NCI-H1417 treated with DMSO at 0.1 percent for 48 hours (cell line): Measurements from ENCODE around the gene CFAP58.
A peak's percentile ranks its signal among the peaks of the same experiment; 100 is the strongest.

ENCODE experiments used
- DNase-seq: peaks from one replicate; lab custom pipeline; 2025; lab: John Stamatoyannopoulos, UW

CFAP58 gene

DNA sequence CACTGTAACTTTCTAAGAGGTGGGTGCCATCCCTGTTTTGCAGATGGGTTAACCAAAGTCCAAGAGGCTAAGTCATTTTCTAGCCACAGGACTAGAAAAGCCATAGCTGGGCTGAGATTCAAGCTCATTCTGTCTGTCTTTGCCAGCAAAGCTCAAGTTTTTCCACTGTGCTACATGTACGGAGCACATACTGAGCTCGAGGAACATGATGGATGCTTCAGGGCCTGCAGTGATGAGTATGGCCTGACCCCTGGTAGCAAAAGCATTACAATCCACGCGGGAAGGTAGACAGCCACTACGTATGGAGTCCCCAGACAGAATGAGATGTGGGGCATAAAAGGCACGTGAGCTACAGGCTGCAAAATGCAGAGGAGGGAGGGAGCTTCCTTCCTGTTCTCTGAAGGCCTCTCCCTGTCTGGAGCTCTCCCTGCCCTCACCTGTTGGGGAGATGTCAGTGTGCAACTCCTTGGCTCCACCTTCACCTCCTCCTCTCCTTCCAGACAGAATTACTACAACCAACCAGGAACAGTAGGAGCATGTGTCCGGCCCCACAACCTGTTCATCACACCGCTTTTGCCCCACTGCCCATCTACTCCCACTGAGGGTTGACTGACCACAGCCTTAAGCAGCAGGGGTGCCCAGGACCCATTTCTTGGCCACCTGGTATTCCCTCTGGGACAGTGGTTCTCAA is 31.8 kb upstream of the CFAP58 start:
- DNase-seq = no peak

DNA sequence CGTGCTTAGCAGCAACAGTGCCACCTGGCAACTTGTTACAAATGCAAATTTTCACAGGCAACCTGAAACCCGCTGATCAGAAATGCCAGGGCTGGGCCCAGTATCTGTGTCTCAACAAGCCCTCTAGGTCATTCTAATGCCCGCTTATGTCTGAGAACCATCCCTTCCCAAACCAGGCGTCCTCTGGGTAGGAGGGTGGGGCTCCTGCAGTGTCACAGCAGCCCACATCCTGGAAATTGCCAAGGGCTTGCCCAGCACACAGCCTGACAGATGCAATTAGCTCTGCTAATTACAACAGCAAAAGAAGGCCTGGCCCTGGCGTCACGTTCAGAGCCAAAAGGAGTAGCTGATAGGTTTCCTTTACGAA is 31.2 kb upstream of the CFAP58 start:
- no peak for DNase-seq

DNA sequence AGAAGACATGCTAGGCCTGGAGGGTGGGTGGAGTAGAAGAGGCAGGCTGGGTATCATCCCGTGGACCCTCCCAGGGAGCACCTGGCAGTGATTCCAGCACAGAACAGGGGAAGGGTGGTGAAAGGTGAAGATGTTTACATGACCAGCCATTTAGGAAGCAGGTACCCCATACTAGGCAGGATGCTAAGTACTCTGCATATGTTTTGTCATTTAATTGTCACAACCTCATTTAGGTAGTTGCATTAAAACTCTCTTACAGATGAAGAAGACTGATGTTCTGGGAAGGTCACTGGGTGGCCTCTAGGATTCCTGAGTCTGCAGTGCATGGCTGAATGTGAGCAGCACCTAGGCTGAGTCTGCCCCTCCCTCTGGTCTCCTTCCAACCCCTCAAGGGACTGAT is 30.5 kb upstream of the CFAP58 start:
- DNase-seq = no peak

DNA sequence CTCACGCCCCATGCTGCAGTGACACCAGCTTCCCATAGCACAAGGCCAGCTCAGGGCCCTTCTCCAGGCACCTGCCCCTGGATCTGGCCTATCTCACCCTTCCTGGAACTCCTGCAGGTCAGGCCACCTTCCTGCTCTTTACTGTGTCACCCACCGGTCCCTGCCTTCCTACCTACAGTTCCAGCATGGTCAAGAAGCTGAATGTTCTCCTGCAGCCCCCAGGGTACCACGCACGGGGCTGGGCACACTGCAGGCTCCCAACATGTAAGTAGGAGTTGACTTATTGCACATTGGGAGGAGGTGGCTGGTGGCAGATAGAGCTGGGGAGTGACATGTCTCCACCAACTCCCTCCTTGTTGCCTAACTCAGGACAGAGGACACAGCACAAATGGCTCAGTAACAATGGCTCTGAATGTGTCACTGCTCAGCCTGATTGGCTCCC is 29.9 kb upstream of the CFAP58 start:
- DNase-seq = no peak

DNA sequence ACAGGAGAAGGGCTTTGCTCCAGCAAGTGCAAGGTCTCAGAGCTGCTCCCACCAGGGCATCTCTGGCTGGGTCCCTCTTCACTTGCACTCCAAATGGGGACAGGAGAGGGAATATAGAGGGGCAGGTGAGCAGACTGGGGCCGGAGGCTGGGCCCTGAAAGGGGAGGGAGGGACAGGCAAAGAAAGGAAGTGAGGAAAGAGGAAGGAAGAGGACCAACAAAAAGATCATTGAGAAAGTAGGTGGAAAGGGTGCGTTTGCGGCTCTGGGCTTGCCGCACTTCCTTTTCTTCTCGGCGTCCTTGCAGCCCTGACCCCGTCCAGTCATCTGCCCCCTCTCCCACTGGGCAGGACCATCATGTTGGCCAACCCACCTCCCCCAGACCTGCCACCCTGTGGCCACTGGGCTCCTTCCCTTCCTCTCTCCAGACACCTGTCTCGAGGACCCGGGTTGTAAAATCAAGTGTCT is 29.4 kb upstream of the CFAP58 start:
- no peak for DNase-seq

DNA sequence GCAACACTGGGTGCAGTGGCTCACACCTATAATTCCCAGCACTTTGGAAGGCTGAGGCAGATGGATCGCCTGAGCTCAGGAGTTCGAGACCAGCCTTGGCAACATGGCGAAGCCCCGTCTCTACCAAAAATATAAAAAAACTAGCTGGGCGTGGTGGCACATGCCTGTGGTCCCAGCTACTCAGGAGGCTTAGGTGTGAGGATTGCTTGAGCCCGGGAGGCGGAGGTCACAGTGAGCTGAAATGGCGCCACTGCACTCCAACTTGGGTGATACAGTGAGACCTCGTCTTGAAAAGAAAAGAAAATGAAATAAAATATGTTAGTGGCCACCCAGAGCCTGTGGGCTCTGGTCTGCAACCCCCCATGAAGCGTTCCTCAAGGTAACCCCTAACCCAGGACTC is 28.7 kb upstream of the CFAP58 start:
- DNase-seq = no peak

DNA sequence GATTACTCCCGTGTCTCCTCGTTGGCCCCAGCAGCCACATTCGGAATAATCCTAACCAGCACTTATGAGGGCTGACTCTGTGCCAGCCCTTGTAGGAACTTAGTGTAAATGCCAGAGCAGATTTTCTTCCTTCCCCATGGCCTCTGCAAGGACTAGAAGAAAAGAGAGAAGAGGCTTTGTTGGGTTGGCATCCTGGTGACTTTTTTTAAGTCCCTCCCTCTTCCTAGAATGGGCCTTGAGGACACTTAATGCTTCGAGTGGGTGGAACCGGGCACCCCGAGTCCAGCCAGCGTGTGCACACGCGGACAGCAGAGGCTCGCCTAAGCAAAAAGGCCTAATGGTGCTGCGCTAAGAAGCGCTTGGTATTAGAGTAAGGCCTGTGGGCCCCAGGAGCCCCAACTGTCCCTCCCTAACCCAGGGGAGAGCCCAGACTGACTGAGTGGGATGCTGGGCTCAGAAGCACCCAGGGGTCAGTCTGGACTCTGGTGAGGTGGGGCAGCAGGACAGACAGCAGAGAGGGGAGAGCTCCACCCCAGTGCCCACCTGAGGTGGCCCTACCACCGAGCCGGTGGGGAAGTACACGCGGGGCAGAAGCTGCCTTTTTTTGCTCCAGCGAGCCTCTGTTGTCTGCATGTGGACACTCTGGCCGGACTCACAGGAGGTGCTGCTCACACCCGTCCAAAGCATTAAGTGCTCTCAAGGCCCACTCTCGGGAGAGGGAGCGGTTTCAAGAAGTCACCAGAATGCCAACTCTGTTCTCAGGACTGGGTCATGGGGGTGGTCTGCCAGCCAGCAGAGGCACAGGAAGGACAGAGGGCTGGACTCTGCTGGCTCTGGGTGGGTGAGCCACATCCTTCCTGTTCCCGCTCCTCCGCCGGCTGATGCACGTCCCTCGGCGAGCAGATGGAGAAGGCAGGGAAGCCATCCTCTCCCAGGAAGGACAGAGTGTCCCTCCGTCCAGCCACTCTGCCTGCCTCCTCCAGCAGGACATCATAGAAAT is 27.9 kb upstream of the CFAP58 start:
- no peak for DNase-seq

DNA sequence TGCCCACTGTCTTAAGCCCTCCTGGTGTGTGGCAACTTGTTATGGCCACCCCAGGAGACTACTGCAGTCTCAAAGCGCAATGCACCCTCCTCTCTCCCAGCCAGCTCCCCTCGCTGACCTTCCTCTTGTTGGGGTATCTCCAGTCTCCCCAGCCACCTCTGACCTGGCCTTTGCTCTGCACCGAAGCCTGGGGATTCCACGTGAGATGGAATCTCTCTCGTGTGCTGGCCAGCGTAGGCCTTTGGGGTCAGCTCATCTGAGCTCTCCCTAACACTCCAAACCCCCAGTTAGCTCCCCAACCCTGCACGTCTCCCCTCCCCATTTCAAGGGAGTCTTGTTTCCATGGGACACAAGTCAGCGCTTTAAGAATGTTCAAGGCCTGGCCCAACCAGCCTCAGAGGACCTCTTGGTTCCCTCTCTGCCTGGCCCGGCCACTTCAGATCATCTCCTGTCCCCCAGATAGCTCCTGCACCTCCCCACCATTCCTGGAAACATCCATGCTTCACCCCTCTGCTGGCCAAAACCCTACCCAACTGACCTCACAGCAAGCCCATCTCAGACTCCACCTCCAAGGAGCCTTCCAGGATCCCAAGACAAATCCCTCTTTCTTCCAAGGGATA is 26.5 kb upstream of the CFAP58 start:
- no peak for DNase-seq

DNA sequence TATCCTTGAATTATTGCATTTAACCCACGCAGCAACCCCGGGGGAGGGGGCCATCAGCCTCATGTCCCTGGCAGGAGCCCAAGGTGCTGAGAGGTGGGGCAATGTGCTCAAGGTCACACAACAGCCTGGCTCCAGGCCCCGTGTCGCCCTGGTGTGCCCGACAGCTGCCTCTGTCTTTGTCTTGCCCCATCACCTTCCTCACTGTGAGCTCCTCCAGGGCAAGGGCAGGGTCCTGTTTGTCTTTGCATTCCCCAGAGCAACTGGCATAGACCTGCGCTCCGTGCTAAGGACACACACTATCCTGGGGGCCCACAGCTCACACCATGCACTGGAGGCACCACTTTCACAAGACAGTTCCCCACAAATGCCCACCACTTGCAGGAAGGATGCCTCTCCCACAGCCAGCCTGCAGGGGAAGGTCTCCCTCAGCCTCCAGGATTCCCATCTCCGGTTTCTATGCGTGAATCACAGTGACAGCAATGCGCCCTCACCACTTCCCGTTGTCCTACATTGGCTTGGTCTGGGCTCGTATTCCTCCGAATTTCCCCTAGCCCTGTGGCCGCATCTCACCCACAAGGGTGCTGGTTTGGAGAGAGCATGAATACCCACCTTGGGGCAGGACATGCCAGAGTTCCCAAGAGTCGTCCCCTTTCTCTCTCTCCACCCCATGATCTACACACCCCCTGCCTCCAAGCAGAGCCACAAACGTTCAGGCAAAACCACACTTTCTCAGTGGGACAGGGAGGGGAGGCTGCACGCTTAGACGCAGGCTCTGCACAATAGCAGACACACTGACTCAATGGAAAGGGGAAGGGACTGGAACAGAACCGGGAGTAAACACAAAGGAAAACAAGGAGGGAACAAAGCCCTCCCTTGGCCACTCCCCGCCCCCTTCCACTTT is 25.6 kb upstream of the CFAP58 start:
- DNase-seq = no peak

DNA sequence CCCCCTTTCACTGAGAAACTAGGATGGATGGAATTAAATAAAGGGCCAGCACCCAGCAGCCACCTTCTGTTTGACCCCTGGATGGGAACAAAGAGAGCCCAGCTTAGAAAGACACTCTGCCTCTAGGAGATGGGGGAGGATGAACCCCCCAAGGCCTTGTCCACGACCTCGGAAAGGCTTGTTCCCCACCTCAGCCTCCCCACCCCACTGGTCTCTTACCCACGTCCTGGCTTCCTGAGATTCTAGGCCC is 25.1 kb upstream of the CFAP58 start:
- no peak for DNase-seq

DNA sequence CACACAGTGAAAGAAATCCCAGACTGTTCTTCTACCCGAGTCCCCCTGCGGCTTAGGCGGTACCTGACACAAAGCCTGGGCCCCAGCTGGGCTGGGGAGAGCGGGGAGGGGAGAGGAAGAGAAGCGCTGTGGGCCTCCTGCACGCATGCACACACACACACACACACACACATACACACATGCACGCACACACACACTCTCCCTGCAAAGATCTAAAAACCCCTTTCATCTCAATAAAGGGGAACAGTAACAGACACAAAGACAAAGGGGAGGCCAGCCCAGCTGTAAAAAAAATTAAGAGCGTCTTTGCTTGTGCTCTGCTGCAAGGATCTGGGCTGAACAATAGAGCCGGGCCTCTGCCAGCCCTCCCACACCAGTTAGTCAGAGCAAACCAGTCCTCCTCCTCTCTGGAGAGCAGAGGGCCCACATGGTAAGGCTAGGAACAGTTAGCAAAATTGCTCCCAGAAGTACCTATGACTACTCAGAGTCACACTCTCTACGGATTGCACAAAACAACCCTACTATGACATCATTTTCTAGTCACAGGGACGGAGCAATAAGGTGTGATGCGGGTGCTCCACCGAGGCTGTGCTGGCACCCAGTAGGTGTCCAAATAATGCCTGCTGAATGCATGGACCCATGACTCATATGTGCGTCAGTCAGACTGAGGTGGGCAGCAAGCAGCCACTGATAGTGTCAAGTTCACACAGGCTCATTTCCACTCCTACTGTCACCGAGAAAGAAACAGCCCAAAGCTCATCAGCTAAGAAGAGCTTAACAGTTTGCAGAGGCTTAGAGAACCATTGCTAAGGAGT is 24.5 kb upstream of the CFAP58 start:
- no peak for DNase-seq

DNA sequence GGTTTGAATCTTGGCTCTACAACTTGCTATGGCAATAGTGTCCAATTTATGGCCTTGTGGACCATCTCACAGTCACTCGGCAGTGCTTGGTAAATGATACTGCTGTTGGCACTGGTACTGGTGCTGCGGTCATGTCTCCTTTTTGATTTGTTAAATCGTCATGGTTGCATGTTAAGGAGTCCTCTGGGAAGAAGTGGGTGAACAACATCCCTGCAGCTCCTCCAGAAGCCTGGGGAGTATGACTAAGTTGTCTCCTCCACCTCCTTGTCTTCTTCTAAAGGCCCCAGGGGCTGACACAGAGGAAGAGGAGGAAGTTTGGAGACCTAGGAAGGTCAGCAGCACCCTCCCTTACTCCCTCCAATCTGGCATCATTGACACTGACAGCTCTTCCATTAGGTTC is 23.9 kb upstream of the CFAP58 start:
- no peak for DNase-seq

DNA sequence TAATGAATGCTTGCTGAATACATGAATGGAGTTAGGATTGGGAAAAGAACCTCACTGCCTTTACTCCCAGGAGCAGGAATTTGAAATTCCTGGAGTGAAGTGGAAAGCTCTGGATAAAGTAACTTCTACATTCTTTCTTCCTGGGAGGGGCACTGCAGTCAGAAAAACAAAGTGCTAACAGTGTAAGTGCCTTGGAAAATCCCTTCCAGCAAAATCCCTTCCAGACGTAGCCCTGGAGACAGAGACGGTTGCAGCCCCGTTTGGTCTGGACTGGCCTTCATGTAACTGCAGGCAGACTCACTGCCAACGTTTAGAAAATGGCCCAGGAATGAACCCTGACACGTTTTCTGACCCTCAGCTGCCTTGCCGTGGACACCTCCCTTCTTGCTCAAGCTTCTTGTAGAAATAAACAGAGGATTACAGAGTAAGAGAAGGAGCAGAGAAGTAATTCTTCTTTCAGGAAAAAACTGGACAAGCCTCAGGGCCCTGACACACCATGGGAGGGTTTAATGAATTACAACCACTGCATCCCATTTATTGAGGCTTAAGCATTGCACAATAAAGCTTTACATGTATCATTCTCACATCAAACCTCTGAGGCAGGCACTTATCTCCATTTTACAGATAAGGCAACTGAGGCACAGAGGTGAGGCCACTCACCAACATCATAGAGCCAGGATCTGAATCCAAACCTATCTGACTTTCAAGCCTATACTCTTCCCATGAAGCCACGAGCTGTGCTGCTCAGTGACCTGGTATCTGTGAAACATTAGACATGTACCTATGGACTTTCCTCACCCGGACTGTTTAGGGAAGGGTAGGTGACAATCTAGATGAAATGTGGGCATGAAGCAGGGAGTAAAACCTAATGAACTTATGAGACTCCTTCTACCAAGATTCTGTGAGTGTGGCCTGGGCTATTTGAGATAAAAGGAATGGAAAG is 23.2 kb upstream of the CFAP58 start:
- DNase-seq = no peak

DNA sequence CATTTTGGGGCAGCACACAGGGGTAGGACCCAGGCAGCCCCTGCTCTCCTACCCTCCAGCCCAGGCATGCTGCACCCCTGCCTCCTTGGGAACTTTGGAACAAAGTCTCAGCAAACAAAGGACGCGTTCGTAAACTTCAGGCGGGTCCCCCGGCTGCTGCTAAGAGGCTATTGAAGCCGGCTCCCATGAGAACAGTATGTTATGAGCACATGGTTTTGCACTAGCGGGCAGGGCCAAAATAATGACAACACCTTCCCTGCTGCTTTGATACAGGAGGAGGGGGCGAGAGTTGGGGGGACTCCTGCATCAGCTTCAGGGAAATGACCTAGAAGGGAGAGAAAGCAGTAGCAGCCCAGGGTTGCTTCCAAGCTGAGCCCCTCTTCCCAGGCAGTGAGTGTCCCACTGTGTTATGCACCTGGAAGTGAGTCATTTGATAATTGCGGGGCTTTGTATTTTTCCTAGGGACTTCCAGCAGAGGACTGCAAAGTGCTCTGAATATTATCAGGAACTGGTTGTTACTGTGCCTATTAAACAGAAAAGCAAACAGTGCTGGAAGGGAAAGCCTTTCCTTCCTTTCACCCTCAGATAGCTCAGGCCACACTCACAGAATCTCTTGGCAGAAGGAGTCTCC is 22.3 kb upstream of the CFAP58 start:
- DNase-seq = peak; percentile 64

DNA sequence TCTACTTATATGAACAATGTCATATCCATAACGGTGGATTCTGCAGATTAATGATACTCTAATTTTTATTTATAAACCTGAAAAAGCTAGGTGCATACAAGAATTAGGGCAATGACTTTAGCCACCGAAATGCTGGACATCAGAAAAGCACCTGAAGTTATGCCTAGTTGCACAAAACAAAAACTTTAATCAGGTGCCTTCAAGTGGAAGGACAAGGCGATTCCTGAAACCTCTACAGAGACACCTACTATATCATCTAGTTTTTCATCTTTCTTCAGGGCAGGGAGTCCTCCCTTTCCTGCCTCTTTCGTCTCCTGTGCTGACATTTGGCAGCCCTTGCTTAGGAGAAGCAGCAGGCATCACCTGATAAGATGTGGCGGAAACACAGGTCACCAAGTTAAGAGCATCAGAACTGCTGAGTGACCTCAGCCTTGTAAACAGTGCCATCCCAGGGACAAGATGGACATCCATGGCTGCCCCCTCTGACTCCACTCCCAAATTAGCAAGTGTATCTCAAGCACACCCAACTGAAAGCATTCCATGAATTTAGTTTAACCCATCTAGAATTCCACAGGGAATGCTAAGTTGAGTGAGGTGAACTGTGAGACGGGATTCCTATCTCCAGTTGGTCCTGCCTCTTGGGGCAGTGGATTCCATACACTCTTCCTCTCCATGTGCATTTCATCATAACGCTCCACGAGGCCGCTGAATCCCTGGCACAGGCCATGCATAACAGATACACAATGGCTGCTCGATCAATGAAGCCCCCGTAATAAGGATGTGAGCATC is 21.2 kb upstream of the CFAP58 start:
- no peak for DNase-seq

DNA sequence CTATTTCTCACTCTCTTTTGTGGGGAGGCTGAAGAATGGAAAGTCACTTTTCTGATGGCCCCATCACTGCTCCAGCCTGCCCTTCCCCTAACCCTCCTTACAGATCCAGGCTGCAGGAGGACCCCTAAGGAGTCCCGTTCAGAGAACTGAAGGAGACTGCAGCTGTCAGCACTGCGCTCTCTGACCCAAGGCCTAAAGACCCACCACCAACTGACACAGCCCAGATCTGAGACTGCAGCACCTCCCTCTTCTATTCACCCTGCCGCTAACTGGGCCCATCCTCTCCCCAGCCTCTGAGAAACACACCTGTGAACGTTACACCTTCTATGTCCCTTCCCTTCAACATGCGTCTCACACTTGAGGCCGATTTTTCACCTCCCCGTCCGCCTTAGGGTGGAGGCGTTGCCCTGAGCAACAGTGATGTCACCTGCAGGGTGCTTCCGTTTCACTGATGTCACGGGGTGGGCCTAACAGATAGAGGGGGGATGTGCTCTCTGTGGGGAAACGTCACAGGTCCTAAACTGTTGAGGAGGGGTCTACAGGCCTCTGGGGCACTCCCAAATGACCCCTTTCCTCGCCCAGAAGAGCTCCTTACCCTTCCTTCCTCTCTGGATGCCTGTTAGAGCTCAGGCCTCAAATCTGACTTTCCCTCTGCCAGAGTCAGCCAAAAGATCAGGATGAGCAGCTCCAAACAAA is 20.5 kb upstream of the CFAP58 start:
- no peak for DNase-seq

DNA sequence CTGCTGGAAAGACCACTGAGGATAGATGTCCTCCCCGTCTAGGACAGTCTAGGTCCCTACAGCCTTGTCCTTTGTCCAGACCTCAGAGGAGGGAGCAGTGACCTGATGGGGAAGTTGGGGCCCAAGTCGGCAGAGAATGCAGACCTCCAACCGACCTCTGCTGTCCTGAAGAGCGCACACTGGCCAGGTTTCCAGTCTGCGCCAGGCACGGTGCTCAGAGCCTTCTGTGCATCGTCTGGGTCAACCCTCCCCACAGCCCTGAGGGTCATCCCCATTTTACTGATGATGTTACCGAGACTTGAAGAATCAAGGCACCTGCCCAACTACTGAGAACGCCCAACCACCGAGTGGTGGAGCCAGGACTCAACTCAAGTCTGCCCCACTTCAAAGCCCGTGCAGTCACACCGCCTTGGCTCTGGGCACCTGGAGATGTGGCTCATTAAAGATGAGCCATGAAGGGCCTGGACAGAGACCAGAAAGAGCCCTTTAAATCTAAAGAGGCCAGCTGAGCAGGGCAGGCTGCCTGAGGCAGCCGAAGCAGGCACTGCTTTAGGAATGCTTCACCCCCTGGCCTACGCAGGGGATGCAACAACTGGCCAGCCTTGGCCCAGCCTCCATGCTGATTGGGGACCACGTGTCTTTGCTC is 19.8 kb upstream of the CFAP58 start:
- DNase-seq = no peak

DNA sequence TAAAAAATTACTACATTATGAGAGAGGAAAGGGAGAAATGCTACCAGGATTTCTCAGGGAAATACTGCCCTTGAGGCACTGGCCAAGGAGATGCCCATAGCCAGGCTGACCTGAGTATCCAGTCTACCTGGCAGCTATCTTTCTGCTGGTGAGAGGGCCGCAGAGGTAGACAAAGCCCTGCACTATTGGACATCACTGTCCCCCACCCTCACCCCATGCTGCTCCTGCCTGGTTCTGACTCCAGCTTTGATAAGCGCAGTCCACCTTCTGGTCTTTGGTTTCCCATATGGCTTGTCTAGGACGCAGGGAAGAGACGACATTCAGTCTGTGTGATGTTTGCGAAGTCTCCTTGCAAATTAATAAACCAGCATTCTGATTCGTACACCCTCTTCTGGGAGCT is 19.1 kb upstream of the CFAP58 start:
- no peak for DNase-seq
